H1 (cell line): ENCODE results near the gene CCDC92B.

Source experiments
- CBX8 ChIP-seq: fragments of 300-800, 300-1000 bp; sonication (generic); IDR thresholded peaks from 2 replicates; pipeline ENCODE4 v1.7.1; 2016; ENCODE audit warnings: low read depth, low read length, borderline replicate concordance
- SIN3A ChIP-seq, 2 experiments: IDR thresholded peaks in 1 of 2; conservative IDR thresholded peaks in 1 of 2; 2 replicates each; pipeline ENCODE4 v1.6.1; 2011 to 2012; ENCODE audit warnings: low read length in 2 of 2, improper control_type of control experiment in 1 of 2, low read depth in 1 of 2, mild to moderate bottlenecking in 1 of 2

GRCh38 chr17:2705888-2706795 lies 43.3 kb downstream of the CCDC92B start:
- no peak for TF ChIP-seq CBX8
- no peak for TF ChIP-seq SIN3A (conservative IDR thresholded peaks at IDR 0.05 in 1 of 2, IDR thresholded peaks at IDR 0.05 in 1 of 2; ENCODE audit: low read depth in 1 of 2, low read length in 2 of 2)
